ENCODE measurements around the gene ZWILCH. TPM values are rescaled to one million over a fixed set of nuclear protein-coding genes. Genes with fewer than 3 reads are reported as not detected.

The ZWILCH gene
- total and polyA plus RNA-seq, 9 of the 15 experiments (the other 6 are each of a cell fraction or from before 2014, with no cell fraction given) = 32.8 to 94.2 (median 52.1) TPM

DNA sequence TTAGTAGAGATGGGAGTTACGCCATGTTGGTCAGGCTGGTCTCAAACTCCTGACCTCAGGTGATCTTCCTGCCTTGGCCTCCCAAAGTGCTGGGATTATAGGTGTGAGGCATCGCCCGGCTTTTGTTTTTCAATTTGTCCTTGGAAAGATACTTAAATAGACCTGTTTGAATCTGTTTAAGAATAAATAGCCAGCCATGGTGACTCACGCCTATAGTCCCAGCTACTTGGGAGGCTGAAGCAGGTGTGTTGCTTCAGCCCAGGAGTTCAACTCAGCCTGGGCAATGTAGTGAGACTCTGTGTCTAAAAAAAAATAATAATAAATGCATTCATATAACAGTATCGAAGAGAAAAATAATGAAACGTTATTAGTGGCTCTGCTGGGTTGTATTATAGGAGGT, 24.9 kb upstream of the ZWILCH start (continued):
- TF ChIP-seq, protein P1, sequence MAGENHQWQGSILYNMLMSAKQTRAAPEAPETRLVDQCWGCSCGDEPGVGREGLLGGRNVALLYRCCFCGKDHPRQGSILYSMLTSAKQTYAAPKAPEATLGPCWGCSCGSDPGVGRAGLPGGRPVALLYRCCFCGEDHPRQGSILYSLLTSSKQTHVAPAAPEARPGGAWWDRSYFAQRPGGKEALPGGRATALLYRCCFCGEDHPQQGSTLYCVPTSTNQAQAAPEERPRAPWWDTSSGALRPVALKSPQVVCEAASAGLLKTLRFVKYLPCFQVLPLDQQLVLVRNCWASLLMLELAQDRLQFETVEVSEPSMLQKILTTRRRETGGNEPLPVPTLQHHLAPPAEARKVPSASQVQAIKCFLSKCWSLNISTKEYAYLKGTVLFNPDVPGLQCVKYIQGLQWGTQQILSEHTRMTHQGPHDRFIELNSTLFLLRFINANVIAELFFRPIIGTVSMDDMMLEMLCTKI (IDR thresholded peaks at IDR 0.05; ENCODE audit: partially characterized antibody) = no peak
- no peak for TF ChIP-seq PHB2 (IDR thresholded peaks at IDR 0.05; ENCODE audit: low read depth)
- TF ChIP-seq SIN3A (IDR thresholded peaks at IDR 0.05; ENCODE audit: borderline replicate concordance in 2 of 2, control insufficient read depth in 1 of 2, low read depth in 2 of 2, low read length in 2 of 2) = no peak
- no peak for TF ChIP-seq ZNF175 (CRISPR knock-in tag; IDR thresholded peaks at IDR 0.05; ENCODE audit: low read depth)
- no peak for TF ChIP-seq MTA2 (IDR thresholded peaks at IDR 0.05; ENCODE audit: low read depth)
- TF ChIP-seq, protein P2, sequence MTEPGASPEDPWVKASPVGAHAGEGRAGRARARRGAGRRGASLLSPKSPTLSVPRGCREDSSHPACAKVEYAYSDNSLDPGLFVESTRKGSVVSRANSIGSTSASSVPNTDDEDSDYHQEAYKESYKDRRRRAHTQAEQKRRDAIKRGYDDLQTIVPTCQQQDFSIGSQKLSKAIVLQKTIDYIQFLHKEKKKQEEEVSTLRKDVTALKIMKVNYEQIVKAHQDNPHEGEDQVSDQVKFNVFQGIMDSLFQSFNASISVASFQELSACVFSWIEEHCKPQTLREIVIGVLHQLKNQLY (CRISPR knock-in tag; conservative IDR thresholded peaks at IDR 0.05) = no peak
- TF ChIP-seq, protein P3, sequence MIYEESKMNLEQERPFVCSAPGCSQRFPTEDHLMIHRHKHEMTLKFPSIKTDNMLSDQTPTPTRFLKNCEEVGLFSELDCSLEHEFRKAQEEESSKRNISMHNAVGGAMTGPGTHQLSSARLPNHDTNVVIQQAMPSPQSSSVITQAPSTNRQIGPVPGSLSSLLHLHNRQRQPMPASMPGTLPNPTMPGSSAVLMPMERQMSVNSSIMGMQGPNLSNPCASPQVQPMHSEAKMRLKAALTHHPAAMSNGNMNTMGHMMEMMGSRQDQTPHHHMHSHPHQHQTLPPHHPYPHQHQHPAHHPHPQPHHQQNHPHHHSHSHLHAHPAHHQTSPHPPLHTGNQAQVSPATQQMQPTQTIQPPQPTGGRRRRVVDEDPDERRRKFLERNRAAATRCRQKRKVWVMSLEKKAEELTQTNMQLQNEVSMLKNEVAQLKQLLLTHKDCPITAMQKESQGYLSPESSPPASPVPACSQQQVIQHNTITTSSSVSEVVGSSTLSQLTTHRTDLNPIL (CRISPR knock-in tag; IDR thresholded peaks at IDR 0.05) = no peak
- TF ChIP-seq, protein P4, sequence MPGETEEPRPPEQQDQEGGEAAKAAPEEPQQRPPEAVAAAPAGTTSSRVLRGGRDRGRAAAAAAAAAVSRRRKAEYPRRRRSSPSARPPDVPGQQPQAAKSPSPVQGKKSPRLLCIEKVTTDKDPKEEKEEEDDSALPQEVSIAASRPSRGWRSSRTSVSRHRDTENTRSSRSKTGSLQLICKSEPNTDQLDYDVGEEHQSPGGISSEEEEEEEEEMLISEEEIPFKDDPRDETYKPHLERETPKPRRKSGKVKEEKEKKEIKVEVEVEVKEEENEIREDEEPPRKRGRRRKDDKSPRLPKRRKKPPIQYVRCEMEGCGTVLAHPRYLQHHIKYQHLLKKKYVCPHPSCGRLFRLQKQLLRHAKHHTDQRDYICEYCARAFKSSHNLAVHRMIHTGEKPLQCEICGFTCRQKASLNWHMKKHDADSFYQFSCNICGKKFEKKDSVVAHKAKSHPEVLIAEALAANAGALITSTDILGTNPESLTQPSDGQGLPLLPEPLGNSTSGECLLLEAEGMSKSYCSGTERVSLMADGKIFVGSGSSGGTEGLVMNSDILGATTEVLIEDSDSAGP (CRISPR knock-in tag; IDR thresholded peaks at IDR 0.05) = no peak
- TF ChIP-seq CREM (IDR thresholded peaks at IDR 0.05; ENCODE audit: low read depth) = no peak
- TF ChIP-seq ERF (CRISPR knock-in tag; IDR thresholded peaks at IDR 0.05) = no peak
